ENCODE results near the gene SEMA3B.

GRCh38 chr3:50318163-50318562, 49.2 kb downstream of the SEMA3B start:
- TF ChIP-seq CTCF (conservative IDR thresholded peaks at IDR 0.05; ENCODE audit: low read length): no peak
- TF ChIP-seq EZH2phosphoT487 (IDR thresholded peaks at IDR 0.05; ENCODE audit: borderline replicate concordance): no peak
